ENCODE results near the gene CMC1.

- peak; percentile 30 to 71 (median 46) for TF ChIP-seq CTCF (IDR thresholded peaks at IDR 0.05)
- TF ChIP-seq POLR2AphosphoS5 (IDR thresholded peaks at IDR 0.05; ENCODE audit: insufficient read depth in 1 of 2, low read depth in 1 of 2), result no peak
Observed at GRCh38 chr3:28328188-28329151, 87.1 kb downstream of the CMC1 start.

Measured in vagina (tissue), 2 donors.